Pancreas (tissue), 10 donors: ENCODE measurements around the gene PASK. TPM values are rescaled to one million over a fixed set of nuclear protein-coding genes. Genes with fewer than 3 reads are reported as not detected.

Source experiments
- ATAC-seq, 4 donors: fragments of 200-7000 bp; cut with Tn5 transposase; one replicate each; pipeline versions ENCODE4 v1.8.0 to v1.9.1; 2020; ENCODE audit warnings: mild to moderate bottlenecking in 4 of 4, moderate library complexity in 4 of 4
- DNase-seq, 6 donors: peaks; one replicate each; pipeline ENCODE4 v3.0.0-alpha.2; 2020
- FAIRE-seq: peaks from 2 replicates; lab custom pipeline; 2012; peaks lifted over from hg19 to GRCh38; lab: Jason Lieb, UNC
- H3K27ac ChIP-seq, 4 donors: fragments of 200-600 bp; sonication (generic); 1 replicate in 3 of 4; 2 replicates in 1 of 4; pipeline versions ENCODE4 v1.5.0 to v1.8.0; 2020
- H3K27me3 ChIP-seq, 4 donors: fragments of 200-600 bp; one replicate each; pipeline ENCODE4 v1.8.0; 2021
- H3K36me3 ChIP-seq, 3 donors: fragments of 200-600 bp; sonication (generic) in 1 of 3; one replicate each; pipeline versions ENCODE4 v1.5.0 to v1.8.0; 2020 to 2021
- H3K4me1 ChIP-seq, 3 donors: fragments of 200-600 bp; one replicate each; pipeline ENCODE4 v1.8.0; 2021
- H3K4me3 ChIP-seq, 4 donors: fragments of 200-600 bp; sonication (generic) in 2 of 4; one replicate each; pipeline versions ENCODE4 v1.5.0 to v1.8.0; 2020 to 2021
- H3K9me3 ChIP-seq, 4 donors: fragments of 200-600 bp; one replicate each; pipeline ENCODE4 v1.8.0; 2021
- WGBS, 2 donors: extraction: QIAGEN DNeasy Blood & Tissue Kit; methylation state at CpG; one replicate each; pipeline ENCODE4 v1.1.7; 2013; 5-methylcytosine and 5-hydroxymethylcytosine counted together
- intact Hi-C, 3 donors: fragments of 100-400 bp; cut with DNase I; formaldehyde crosslinking; loops; one replicate each; pipeline versions ENCODE4 v1.11.1 to v1.14.2; 2022
- polyA plus RNA-seq, 2 donors: library from polyadenylated mRNA; stranded (reverse); fragments of 200-250 nt; gene quantifications; one replicate each; pipeline ENCODE4 v1.2.3, GENCODE V29; 2013
- total RNA-seq, 6 donors: library from RNA; stranded (reverse); fragmentation: NEBNext Ultra II Directional in 4 of 6; extraction: Animal tissue kit (Norgen Biotek cat#: 25700) in 4 of 6; gene quantifications; one replicate each; pipeline versions ENCODE4 v1.2.1 to v1.2.4, GENCODE V29; 2021 to 2023
- TF ChIP-seq, protein P1 (sequence below), 4 donors: fragments of 200-600 bp; sonication (generic) in 3 of 4; IDR thresholded peaks; one replicate each; pipeline versions ENCODE4 v1.5.0 to v1.8.0; 2021; ENCODE audit warnings: antibody characterized with exemption in 4 of 4
- donor health status: healthy with polysubstance abuse.
- donor health status: DM: no; HTN: no; CAD: no; lungs with moderate emphysema.
- donor health status: DM: no; HTN: no; CAD: no.
- donor health status: control.
- donor health status: control.
- donor health status: Bipolar disorder and iron deficiency.
- donor health status: DM: yes; HTN: yes; CAD: no.
- donor health status: DM: no; HTN: no; CAD: no.
- donor health status: DM: no; HTN: no; CAD: no.
- donor health status: DM: yes; HTN: yes; CAD: no.

PASK gene
- total and polyA plus RNA-seq, 8 donors: 3.7 to 14.5 (median 9.2) TPM

DNA sequence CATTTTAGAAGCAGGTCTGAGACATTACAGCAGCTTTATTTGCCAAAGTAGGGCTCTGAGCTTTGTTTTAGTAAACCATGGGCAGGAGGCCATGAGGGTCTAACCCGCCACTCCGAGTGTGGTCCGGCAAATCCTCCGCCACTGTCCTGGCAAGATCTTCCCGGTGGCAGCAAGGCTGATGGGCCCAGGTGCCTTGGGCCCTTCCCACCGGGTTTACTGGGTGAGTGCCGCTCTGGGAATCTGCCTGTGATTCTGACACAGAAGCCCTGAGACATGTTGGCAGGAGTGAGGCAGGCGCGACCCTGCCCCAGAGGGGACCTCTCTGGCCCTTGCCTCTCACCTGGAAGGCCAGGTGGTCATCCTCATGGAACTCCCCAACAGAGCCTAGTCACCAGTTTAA lies 77.1 kb downstream of the PASK start:
- Histone ChIP-seq H3K4me3 (no peak overlapping the region), H3K36me3 (peaks cover 0 to 17% (median 0%) of the 10 kb centered on the region in 3 donors), H3K4me1 (no peaks in the 10 kb centered on the region), H3K9me3 (no peaks in the 10 kb centered on the region), H3K27ac (no peak overlapping the region), H3K27me3 (no peaks in the 10 kb centered on the region)
- WGBS, 2 donors: 69 to 79% methylated on average over 9 of the region's 9 CpGs
- DNase-seq: peak in 1 of 6 donors; percentile 33
- no peak for ATAC-seq
- FAIRE-seq: no peak
- TF ChIP-seq, protein P1, sequence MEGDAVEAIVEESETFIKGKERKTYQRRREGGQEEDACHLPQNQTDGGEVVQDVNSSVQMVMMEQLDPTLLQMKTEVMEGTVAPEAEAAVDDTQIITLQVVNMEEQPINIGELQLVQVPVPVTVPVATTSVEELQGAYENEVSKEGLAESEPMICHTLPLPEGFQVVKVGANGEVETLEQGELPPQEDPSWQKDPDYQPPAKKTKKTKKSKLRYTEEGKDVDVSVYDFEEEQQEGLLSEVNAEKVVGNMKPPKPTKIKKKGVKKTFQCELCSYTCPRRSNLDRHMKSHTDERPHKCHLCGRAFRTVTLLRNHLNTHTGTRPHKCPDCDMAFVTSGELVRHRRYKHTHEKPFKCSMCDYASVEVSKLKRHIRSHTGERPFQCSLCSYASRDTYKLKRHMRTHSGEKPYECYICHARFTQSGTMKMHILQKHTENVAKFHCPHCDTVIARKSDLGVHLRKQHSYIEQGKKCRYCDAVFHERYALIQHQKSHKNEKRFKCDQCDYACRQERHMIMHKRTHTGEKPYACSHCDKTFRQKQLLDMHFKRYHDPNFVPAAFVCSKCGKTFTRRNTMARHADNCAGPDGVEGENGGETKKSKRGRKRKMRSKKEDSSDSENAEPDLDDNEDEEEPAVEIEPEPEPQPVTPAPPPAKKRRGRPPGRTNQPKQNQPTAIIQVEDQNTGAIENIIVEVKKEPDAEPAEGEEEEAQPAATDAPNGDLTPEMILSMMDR (IDR thresholded peaks at IDR 0.05): no peak
- intact Hi-C loops: no loop called here

DNA sequence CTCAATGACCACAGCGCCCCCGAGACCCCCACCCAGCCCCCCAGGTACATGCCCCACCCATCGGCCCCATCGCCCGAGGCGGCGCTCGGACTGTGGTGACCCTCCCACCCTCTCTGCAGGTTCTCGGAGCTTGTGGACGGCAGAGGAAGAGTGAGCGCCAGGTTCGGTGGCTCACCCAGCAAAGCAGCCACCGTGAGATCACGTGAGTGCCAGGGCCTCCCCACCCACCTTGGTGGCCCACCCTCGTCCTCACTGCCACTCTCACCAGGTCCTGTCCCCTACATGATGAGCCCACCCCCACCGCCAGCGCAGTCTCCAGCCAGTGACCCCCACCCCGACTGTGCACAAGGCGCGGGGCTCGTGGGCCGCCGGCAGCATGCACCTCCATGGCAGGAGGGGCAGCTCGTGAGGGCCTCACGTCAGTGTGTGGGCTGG lies 77.6 kb downstream of the PASK start:
- Histone ChIP-seq H3K9me3 (no peaks in the 10 kb centered on the region), H3K27me3 (no peaks in the 10 kb centered on the region), H3K4me3 (no peak overlapping the region), H3K27ac (no peak overlapping the region), H3K36me3 (peaks cover 0 to 17% (median 0%) of the 10 kb centered on the region in 3 donors), H3K4me1 (no peaks in the 10 kb centered on the region)
- TF ChIP-seq, protein P1 (IDR thresholded peaks at IDR 0.05): no peak
- ATAC-seq (no peak), FAIRE-seq (no peak), DNase-seq (peak in 1 of 6 donors; percentile 55)
- intact Hi-C loops: no loop called here
- WGBS, 2 donors: 79 to 84% methylated on average over 20 to 25 of the region's 25 CpGs

DNA sequence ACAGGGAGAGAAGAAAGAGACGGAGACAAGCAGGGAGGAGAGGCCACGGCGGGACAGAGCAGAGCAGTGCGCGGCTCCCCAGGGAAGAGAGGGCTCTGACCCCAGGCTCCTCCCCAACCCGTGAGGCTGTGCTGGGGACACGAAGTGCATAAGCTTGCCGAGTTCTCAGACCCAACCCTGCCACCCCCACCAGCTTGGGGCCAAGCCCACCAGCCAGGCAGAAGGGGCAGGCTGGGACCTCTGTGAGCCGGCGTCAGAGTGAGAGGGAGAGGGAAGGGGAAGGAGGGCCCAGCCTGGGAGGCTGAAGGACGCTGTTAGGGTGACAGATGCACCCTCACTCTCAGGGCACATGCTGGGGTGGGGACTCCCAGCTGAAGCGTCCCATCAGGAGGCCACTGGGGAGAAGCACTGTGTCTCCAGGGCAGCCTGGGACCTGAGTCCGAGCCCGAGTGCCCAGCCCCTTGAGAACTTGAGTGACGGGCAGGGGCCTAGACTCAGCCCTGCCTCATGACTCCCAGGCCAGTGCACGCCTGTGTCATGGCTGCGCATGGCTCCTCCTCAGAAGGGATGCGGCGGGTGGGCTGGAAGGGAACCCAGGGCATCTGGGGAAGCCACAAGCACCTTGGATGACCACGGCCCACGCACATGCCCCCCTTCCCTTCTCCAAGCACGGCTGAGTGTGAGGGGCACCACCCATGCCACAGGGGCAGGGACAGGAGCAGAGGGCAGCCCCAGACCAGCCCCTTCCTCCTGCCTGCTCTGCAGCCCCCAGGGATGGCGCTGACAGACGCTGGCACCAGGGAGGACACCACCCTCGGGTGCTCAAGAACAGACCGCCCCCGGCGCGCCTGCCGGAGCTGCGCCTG lies 78.2 kb downstream of the PASK start:
- no peak for ATAC-seq
- no peak for FAIRE-seq
- Histone ChIP-seq H3K36me3 (peaks cover 0 to 17% (median 0%) of the 10 kb centered on the region in 3 donors), H3K4me3 (no peak overlapping the region), H3K9me3 (no peaks in the 10 kb centered on the region), H3K27ac (no peak overlapping the region), H3K4me1 (no peaks in the 10 kb centered on the region), H3K27me3 (no peaks in the 10 kb centered on the region)
- peak in 2 of 6 donors; percentile 46 to 69 for DNase-seq
- TF ChIP-seq, protein P1 (IDR thresholded peaks at IDR 0.05): no peak
- 83 to 88% methylated on average over 29 of the region's 31 CpGs for WGBS, 2 donors
- intact Hi-C loops: no loop called here

DNA sequence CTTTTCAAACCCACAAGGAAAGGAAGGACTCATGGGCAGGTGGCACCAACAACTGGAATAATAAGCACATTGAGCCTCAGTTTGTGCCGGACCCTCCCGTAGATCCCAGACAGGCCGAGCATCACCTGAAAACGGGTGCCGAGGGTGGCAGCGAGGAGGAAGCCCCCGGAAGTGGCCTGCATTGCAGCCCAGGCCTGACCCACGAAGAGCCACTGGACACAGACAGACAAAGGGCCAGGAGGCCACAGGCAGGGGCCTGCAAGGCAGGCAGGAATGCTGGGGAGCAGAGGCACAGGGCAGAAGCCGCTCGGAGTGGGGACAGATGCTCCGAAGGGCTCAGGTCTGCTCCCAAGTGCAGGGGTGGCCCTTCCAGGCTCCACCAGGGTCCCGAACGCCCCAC lies 78.9 kb downstream of the PASK start:
- no peaks in the 10 kb centered on the region for H3K27me3 ChIP-seq
- no peak for ATAC-seq
- WGBS, 2 donors: 88% methylated on average over 13 of the region's 13 CpGs
- no peak overlapping the region for H3K27ac ChIP-seq
- TF ChIP-seq, protein P1 (IDR thresholded peaks at IDR 0.05): no peak
- peak in 2 of 6 donors; percentile 47 to 52 for DNase-seq
- H3K4me3 ChIP-seq: no peak overlapping the region
- FAIRE-seq: no peak
- no peaks in the 10 kb centered on the region for H3K9me3 ChIP-seq
- peaks cover 0 to 17% (median 0%) of the 10 kb centered on the region in 3 donors for H3K36me3 ChIP-seq
- no peaks in the 10 kb centered on the region for H3K4me1 ChIP-seq
- intact Hi-C loops: no loop called here

DNA sequence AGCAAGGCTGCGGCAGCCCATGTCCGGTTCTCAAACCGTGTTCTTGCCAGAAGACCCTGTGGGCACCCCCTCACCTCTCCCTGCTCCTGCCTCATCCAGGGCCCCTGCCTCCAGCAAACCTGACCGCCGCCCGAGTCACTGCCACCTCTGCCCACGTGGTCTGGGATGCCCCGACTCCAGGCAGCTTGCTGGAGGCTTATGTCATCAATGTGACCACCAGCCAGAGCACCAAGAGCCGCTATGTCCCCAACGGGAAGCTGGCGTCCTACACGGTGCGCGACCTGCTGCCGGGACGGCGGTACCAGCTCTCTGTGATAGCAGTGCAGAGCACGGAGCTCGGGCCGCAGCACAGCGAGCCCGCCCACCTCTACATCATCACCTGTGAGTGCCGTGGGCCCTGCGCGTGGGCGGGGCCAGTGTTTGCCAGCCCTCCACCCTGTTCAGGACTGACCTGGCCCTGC lies 79.4 kb downstream of the PASK start:
- FAIRE-seq: no peak
- Histone ChIP-seq H3K27ac (no peak overlapping the region), H3K4me3 (no peak overlapping the region), H3K27me3 (no peaks in the 10 kb centered on the region), H3K36me3 (peaks cover 0 to 12% (median 0%) of the 10 kb centered on the region in 3 donors), H3K4me1 (no peaks in the 10 kb centered on the region), H3K9me3 (no peaks in the 10 kb centered on the region)
- intact Hi-C loops: no loop called here
- 74 to 79% methylated on average over 26 of the region's 26 CpGs for WGBS, 2 donors
- TF ChIP-seq, protein P1 (IDR thresholded peaks at IDR 0.05): no peak
- no peak for ATAC-seq
- DNase-seq: peak in 2 of 6 donors; percentile 52 to 71
